Measurements from ENCODE around the gene SIRPG.
"Not testable (repeated sequence)": the region's sequence is repeated elsewhere in the genome, so short reads cannot be mapped to it uniquely, and the experiment has no call there.

The SIRPG gene

GRCh38 chr20:1657556-1658334 lies at the start of gene SIRPG:
Gene SIRPG, minus strand, starts transcription at chr20:1657779. Its CDS starts 65 bp downstream, at chr20:1657714.
- no peak for TF ChIP-seq CTCF (IDR thresholded peaks at IDR 0.05; ENCODE audit: insufficient read depth, missing control alignments)
- FAIRE-seq = no peak
- DNase-seq (ENCODE audit: insufficient read length, low spot score) = no peak

- FAIRE-seq; DNase-seq (ENCODE audit: insufficient read length, low spot score): not testable (repeated sequence)
Measured at GRCh38 chr20:1706887-1707286, 49.3 kb upstream of the SIRPG start.

GRCh38 chr20:1706079-1706478 lies 48.5 kb upstream of the SIRPG start:
- no peak for TF ChIP-seq CTCF (IDR thresholded peaks at IDR 0.05; ENCODE audit: insufficient read depth, missing control alignments)
- no peak for DNase-seq (ENCODE audit: insufficient read length, low spot score)
- FAIRE-seq = no peak

GRCh38 chr20:1702855-1703254 lies 45.3 kb upstream of the SIRPG start:
- TF ChIP-seq CTCF (IDR thresholded peaks at IDR 0.05; ENCODE audit: insufficient read depth, missing control alignments) = no peak
- DNase-seq (ENCODE audit: insufficient read length, low spot score) = no peak
- no peak for FAIRE-seq

- no peak for TF ChIP-seq CTCF (IDR thresholded peaks at IDR 0.05; ENCODE audit: insufficient read depth, missing control alignments)
- FAIRE-seq = no peak
Measured at GRCh38 chr20:1702328-1702727, 44.7 kb upstream of the SIRPG start.

GRCh38 chr20:1700990-1701389 lies 43.4 kb upstream of the SIRPG start:
- FAIRE-seq (no peak), DNase-seq (ENCODE audit: insufficient read length, low spot score) (no peak)
- no peak for TF ChIP-seq CTCF (IDR thresholded peaks at IDR 0.05; ENCODE audit: insufficient read depth, missing control alignments)

More at GRCh38 chr20:1702328-1702727, 44.7 kb upstream of the SIRPG start:
- DNase-seq (ENCODE audit: insufficient read length, low spot score) = no peak

- DNase-seq (ENCODE audit: insufficient read length, low spot score) (no peak), FAIRE-seq (no peak)
- no peak for TF ChIP-seq CTCF (IDR thresholded peaks at IDR 0.05; ENCODE audit: insufficient read depth, missing control alignments)
Measured at GRCh38 chr20:1697592-1697991, 40.0 kb upstream of the SIRPG start.
